Large intestine (tissue), 3 donors: ENCODE data around the gene XCR1. TPM values are rescaled to one million over a fixed set of nuclear protein-coding genes. Genes with fewer than 3 reads are reported as not detected.
"Not testable (repeated sequence)": the region's sequence is repeated elsewhere in the genome, so short reads cannot be mapped to it uniquely, and the experiment has no call there.

Experiments
- DNase-seq, 2 donors: peaks; one replicate each; pipeline versions ENCODE4 v3.0.0 to v3.0.0-alpha.2; 2013
- H3K27ac ChIP-seq: one replicate; pipeline ENCODE4 v1.5.1; 2013; ENCODE audit warnings: low read length
- H3K27me3 ChIP-seq: 2 replicates; pipeline ENCODE4 v1.6.1; 2013; ENCODE audit warnings: low read length; ENCODE audit not compliant: control insufficient read depth, insufficient read depth
- H3K36me3 ChIP-seq: 2 replicates; pipeline ENCODE4 v1.6.1; 2013; ENCODE audit warnings: low read length; ENCODE audit not compliant: control insufficient read depth, insufficient read depth
- H3K4me1 ChIP-seq: one replicate; pipeline ENCODE4 v1.6.1; 2013; ENCODE audit warnings: low read length; ENCODE audit not compliant: control insufficient read depth, insufficient read depth
- H3K4me3 ChIP-seq: one replicate; pipeline ENCODE4 v1.5.1; 2013; ENCODE audit warnings: low read length
- H3K9me3 ChIP-seq: one replicate; pipeline ENCODE4 v1.6.1; 2013; ENCODE audit warnings: mild to moderate bottlenecking, low read depth, low read length, moderate library complexity; ENCODE audit not compliant: control insufficient read depth
- WGBS: methylation state at CpG from one replicate; pipeline ENCODE4 v1.1.5; 2013; ENCODE audit warnings: low lambda C conversion rate; ENCODE audit not compliant: insufficient coverage; 5-methylcytosine and 5-hydroxymethylcytosine counted together
- polyA plus RNA-seq: library from polyadenylated mRNA; unstranded; fragments of 120-200 nt; gene quantifications from one replicate; pipeline ENCODE4 v1.2.1, GENCODE V29; 2013

XCR1 gene
- polyA plus RNA-seq, 1 donor: 1.2 TPM

DNA sequence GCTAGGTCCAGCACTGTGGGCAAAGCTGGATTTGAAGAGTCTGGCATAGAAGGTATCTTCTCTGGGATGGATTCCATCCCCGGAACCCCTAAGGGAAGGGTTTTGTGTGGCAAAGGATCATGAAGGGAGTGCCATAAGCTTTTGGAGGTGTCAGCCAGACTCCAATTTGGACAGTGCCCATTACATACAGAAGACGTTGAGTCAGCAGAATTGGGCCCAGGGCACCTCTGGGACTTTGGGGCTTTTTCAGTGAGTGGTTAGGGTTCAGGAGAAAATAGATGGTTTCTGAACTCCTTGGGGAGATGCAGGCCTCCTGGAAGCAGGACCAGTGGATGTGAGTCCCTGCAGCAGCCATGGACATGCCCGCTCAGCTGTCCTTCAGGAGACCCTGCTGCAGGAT is 34.6 kb upstream of the XCR1 start:
- no peaks in the 10 kb centered on the region for H3K4me1 ChIP-seq
- H3K27me3 ChIP-seq: peaks cover 16% of the 10 kb centered on the region
- H3K4me3 ChIP-seq: no peak overlapping the region
- no peaks in the 10 kb centered on the region for H3K36me3 ChIP-seq
- H3K9me3 ChIP-seq: no peaks in the 10 kb centered on the region
- H3K27ac ChIP-seq: no peak overlapping the region
- WGBS: no CpG with 5 or more reads among the region's 3 CpGs
- DNase-seq: no peak

DNA sequence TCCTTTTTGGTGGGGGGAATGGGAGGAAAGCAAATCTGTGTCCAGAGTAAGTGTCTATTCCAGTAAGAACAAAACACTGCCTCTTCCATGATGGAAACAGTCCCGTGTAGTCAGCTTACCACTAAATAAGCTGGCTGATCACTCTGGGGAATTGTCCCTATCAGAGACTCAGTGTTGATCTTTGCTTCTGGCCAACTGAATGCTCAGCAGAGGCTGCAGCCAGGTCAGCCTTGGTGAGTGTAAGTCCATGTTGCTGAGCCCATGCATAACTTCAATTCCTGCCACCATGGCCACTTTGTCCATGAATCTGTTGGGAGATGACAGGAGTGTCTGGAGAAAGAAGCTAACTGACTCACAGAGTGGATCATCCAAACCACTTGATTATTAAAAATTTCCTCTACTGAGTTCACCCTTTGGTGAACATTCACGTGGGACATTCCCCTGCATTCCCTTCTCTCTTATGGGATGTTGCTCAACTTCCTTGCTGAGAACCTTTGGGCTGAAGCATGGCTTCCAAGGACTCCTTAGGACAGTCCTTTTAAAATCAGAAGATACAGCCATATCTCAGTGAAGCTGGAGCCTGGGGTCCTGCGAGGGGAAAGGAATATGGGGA is 33.9 kb upstream of the XCR1 start:
- H3K9me3 ChIP-seq: no peaks in the 10 kb centered on the region
- DNase-seq: no peak
- no peak overlapping the region for H3K27ac ChIP-seq
- H3K36me3 ChIP-seq: no peaks in the 10 kb centered on the region
- H3K27me3 ChIP-seq: peaks cover 16% of the 10 kb centered on the region
- H3K4me1 ChIP-seq: no peaks in the 10 kb centered on the region
- 100% methylated on average over 1 of the region's 3 CpGs for WGBS
- H3K4me3 ChIP-seq: no peak overlapping the region

DNA sequence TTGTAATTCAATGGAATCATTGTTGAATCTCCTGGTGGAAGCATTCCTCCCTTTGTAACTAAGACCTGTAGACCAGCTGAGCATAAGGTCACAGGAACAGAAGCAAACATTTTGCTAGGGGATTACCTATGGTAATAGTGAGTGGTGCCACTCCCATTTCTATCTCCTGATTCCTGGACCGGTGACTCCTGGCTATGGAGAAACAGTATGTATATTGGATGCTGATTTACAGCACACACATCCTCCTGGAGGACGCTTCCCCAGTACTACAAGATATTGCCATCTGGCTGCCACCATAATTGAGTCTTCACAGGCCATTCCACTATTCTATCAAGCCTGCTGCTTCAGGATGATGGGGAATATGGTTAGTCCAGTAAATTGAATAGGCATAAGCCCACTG is 33.3 kb upstream of the XCR1 start:
- Histone ChIP-seq H3K4me1 (no peaks in the 10 kb centered on the region), H3K9me3 (no peaks in the 10 kb centered on the region), H3K27me3 (peaks cover 21% of the 10 kb centered on the region), H3K4me3 (no peak overlapping the region), H3K36me3 (no peaks in the 10 kb centered on the region), H3K27ac (no peak overlapping the region)
- no peak for DNase-seq
- no CpG with 5 or more reads among the region's 2 CpGs for WGBS

DNA sequence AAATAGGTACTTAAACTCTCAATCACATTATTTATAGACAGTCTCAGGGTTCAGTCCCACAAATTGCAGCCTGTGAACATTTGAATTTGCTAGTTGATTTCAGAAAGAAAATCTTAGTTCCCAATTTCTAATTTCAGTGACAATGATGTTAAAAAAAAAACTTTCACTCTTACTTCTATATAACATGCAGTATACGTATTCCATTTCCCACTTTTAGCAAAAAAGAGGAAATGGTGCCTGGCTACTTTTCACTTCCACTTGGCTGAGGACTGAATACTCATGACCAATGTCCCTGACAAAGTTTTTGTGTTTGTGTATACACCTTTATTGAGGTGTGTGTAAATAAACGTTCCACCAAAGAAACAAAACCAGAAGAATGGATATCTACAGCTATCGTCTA is 32.1 kb upstream of the XCR1 start:
- 77% methylated on average over 3 of the region's 3 CpGs for WGBS
- no peak for DNase-seq
- no peak overlapping the region for H3K27ac ChIP-seq
- no peaks in the 10 kb centered on the region for H3K9me3 ChIP-seq
- no peak overlapping the region for H3K4me3 ChIP-seq
- peaks cover 18% of the 10 kb centered on the region for H3K27me3 ChIP-seq
- no peaks in the 10 kb centered on the region for H3K4me1 ChIP-seq
- H3K36me3 ChIP-seq: no peaks in the 10 kb centered on the region

DNA sequence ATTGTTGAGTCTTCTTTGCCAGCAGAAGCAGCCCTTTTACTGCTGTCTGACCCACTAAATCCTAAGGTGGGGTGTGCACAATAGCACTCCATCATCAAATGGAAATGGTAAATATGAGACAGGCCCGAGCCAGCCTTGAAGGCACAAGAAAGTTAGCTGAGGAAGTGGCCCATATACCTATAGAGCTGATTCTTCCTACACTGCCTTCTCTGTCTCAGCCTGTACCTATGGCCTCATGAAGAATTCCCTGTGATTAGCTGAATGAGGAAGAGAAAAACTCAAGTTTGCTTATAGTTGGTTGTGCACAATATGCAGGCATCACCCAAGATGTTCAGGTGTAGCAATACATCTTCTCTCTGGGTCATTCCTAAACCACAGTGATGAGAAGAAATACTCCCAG is 31.7 kb upstream of the XCR1 start:
- H3K27me3 ChIP-seq: peaks cover 18% of the 10 kb centered on the region
- WGBS: no CpG with 5 or more reads among the region's 1 CpG
- H3K36me3 ChIP-seq: no peaks in the 10 kb centered on the region
- H3K27ac ChIP-seq: no peak overlapping the region
- H3K4me1 ChIP-seq: no peaks in the 10 kb centered on the region
- no peak for DNase-seq
- no peak overlapping the region for H3K4me3 ChIP-seq
- H3K9me3 ChIP-seq: no peaks in the 10 kb centered on the region

DNA sequence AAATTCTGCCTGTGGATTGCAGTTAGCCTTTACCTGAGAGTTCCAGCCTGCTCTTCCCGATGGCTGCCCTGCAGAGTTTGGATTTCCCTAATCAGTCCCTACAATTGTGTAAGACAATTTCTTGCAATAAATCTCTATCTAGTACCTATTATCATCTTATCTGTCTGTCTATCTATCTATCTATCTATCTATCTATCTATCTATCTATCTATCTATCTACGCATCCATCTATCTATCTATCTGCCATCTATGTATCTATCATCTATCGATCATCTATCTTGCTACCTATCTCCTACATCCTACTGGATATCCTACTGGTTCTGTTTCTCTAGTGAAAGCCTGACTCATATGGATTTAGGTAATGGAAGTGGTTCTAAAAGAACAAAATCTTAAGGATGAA is 30.4 kb upstream of the XCR1 start:
- H3K36me3 ChIP-seq: no peaks in the 10 kb centered on the region
- no peak overlapping the region for H3K4me3 ChIP-seq
- DNase-seq: no peak
- no peak overlapping the region for H3K27ac ChIP-seq
- peaks cover 18% of the 10 kb centered on the region for H3K27me3 ChIP-seq
- no peaks in the 10 kb centered on the region for H3K9me3 ChIP-seq
- H3K4me1 ChIP-seq: no peaks in the 10 kb centered on the region
- 90% methylated on average over 2 of the region's 3 CpGs for WGBS

DNA sequence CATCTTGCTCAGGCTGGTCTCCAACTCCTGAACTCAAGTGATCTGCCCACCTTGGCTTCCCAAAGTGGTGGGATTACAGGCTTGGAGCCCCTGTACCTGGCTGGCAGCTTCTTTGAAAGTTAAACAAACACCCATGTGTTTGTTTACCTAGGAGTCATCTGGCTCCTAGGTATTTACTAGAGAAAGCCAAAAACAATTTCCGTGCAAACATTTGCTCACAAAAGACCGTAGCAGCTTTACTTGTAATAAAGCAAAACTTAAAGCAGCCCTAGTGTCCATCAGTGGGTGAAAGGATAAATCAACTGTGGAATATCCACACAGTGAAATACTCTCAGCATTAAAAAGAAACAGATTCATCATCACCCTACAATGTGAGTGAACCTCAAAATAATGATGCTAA is 29.4 kb upstream of the XCR1 start:
- WGBS: no CpG with 5 or more reads among the region's 2 CpGs
- Histone ChIP-seq H3K36me3 (no peaks in the 10 kb centered on the region), H3K27me3 (peaks cover 14% of the 10 kb centered on the region), H3K9me3 (no peaks in the 10 kb centered on the region), H3K27ac (no peak overlapping the region), H3K4me1 (no peaks in the 10 kb centered on the region), H3K4me3 (no peak overlapping the region)
- DNase-seq: no peak

DNA sequence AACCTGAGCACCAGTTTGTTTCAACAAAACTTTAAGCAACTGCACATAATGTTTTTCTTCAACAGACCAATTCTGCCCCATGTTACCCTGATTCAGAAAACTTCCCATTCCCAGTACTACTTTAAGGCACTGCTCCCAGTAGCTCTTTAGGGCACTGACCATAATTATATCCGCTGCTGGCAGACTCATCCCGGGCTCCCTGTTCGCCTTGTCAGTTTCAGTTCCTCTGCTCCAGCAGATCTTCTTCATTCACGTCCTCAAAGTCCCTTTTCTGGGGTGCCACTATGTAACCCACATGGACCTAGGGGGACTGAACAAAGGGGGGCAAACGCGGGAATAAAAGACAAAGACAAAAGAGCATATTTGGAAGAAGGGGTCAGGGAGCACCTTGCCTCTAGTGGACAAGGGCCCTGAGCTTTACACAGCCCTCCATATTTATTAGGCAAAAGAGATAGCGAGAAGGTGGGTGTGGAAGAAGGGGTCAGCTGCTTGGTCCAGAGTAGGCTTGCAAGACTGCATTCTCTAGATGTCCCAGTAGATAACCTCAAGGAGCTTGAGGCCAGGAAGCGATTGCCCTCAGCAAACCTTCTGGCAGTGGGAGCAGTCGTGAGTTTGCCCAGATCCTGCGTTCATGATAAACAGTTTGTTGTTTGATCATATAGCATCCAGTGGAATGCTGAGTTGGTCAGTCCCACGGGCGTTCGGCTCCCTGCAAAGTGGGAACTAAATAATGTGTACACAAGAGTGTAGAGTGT is 26.7 kb upstream of the XCR1 start:
- H3K4me3 ChIP-seq, DNase-seq, H3K27ac ChIP-seq, H3K9me3 ChIP-seq, H3K36me3 ChIP-seq, H3K4me1 ChIP-seq: not testable (repeated sequence)
- WGBS: no CpG with 5 or more reads among the region's 13 CpGs
- H3K27me3 ChIP-seq: peaks cover 16% of the 10 kb centered on the region

DNA sequence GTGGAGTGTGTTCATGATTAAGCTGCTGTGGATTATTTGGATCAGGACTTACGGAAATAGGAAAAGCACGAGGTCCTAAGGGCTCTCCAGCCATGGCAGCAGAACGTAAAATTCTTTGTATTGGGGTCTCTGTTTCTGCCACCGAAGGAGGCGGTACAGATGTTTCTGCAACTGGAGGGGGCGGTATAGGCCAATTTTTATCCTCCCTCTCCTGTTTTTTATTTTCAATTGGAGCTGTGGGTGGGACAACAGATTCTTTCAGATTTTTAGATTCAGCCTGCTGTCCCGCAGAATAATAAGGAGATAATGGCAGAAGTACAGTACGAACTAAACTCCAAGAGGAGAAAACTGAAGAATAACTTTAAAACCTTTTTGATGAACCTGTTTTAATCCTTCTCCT is 26.0 kb upstream of the XCR1 start:
- peaks cover 14% of the 10 kb centered on the region for H3K27me3 ChIP-seq
- not testable (repeated sequence) for H3K27ac ChIP-seq, H3K9me3 ChIP-seq, H3K4me3 ChIP-seq, DNase-seq, H3K36me3 ChIP-seq, H3K4me1 ChIP-seq
- no CpG with 5 or more reads among the region's 8 CpGs for WGBS

DNA sequence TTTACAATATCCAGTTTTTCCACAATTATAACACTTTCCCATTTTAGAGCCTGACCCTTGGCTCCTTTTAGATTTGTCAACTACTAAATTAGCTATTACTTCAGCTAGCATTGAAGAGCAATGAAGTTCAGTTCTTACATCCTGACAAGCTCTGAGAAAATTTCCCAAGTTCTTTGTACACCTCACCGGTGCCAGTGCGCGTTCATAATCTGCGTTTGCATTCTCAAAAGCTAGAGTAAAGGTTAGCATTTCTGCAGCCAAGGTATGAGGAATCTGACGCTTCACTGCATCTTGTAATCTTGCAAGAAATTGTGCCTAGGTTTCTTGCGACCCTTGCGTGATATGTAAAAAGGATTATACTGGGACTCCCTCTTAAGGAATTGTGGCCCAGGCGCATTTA is 25.2 kb upstream of the XCR1 start:
- no peak for DNase-seq
- WGBS: no CpG with 5 or more reads among the region's 8 CpGs
- no peak overlapping the region for H3K4me3 ChIP-seq
- H3K36me3 ChIP-seq: no peaks in the 10 kb centered on the region
- H3K4me1 ChIP-seq: no peaks in the 10 kb centered on the region
- no peaks in the 10 kb centered on the region for H3K9me3 ChIP-seq
- H3K27me3 ChIP-seq: peaks cover 14% of the 10 kb centered on the region
- no peak overlapping the region for H3K27ac ChIP-seq

DNA sequence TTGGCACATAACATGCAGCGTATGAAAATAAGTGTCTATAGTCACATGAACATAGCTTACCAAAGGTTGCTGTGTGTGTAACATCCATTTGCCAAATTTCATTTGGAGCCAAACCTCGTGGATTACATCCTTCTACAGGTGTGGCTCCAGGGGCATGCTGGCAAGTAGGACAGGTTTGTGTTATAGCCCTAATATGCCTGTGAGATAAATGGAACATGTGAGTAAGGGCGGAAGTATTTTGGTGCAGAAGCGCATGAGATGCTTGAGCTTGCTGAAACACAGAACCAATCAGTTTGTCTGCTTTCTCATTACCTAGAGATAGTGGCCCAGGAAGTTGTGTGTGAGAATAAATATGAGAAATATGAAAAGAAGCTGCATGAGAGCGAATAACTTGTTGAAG is 21.8 kb upstream of the XCR1 start:
- no peaks in the 10 kb centered on the region for H3K36me3 ChIP-seq
- H3K9me3 ChIP-seq: no peaks in the 10 kb centered on the region
- no peak for DNase-seq
- H3K4me3 ChIP-seq: no peak overlapping the region
- 100% methylated on average over 1 of the region's 5 CpGs for WGBS
- no peaks in the 10 kb centered on the region for H3K4me1 ChIP-seq
- H3K27ac ChIP-seq: no peak overlapping the region
- H3K27me3 ChIP-seq: peaks cover 7% of the 10 kb centered on the region
